SK-N-MC (cell line): ENCODE measurements around the gene TMPRSS12.

Source experiments
- DNase-seq: peaks from one replicate; pipeline ENCODE4 v3.0.0-alpha.2; 2011; ENCODE audit warnings: low read depth, low spot score
- H3K27ac ChIP-seq: fragments of 200-600 bp; sonication (generic); 2 replicates; pipeline ENCODE4 v1.5.1; 2016; ENCODE audit warnings: mixed run types
- H3K36me3 ChIP-seq: fragments of 200-600 bp; sonication (generic); 2 replicates; pipeline ENCODE4 v1.6.1; 2017; ENCODE audit warnings: antibody characterized with exemption, low read length, mixed read lengths; ENCODE audit not compliant: insufficient read depth
- H3K4me3 ChIP-seq: fragments of 200-600 bp; sonication (generic); 2 replicates; pipeline ENCODE4 v1.5.1; 2016
- H3K9ac ChIP-seq: fragments of 200-600 bp; sonication (generic); 2 replicates; pipeline ENCODE4 v1.8.0; 2017; ENCODE audit warnings: mixed run types, mixed read lengths; ENCODE audit not compliant: insufficient read length
- H3K9me3 ChIP-seq: fragments of 200-600 bp; sonication (generic); 2 replicates; pipeline ENCODE4 v1.6.1; 2017; ENCODE audit warnings: low read depth, mild to moderate bottlenecking, antibody characterized with exemption, low read length, moderate library complexity, mixed read lengths
- EZH2 ChIP-seq: fragments of 200-600 bp; sonication (generic); IDR thresholded peaks from one replicate; pipeline ENCODE4 v1.6.1; 2017; ENCODE audit warnings: antibody characterized with exemption
- FOXP2 ChIP-seq: optimal IDR thresholded peaks from 2 replicates; pipeline ENCODE3; 2011; ENCODE audit warnings: mild to moderate bottlenecking, moderate library complexity; ENCODE audit not compliant: insufficient read depth; ENCODE audit errors: extremely low read length, control extremely low read depth
- POLR2AphosphoS5 ChIP-seq: IDR thresholded peaks from 2 replicates; pipeline ENCODE4 v1.6.1; 2012; ENCODE audit warnings: mild to moderate bottlenecking, low read depth, low read length, borderline replicate concordance

TMPRSS12 gene

GRCh38 chr12:50934981-50935807 is 92.5 kb downstream of the TMPRSS12 start:
- TF ChIP-seq EZH2 (no peak), FOXP2 (no peak)
- Histone ChIP-seq H3K27ac (peak overlapping the region; percentile 72), H3K36me3 (0 out of 2 replicates have a peak, but pooled peaks cover 5% of the 10 kb centered on the region), H3K9me3 (no peaks in the 10 kb centered on the region), H3K9ac (no peak overlapping the region), H3K4me3 (no peak overlapping the region)
- no peak for DNase-seq

GRCh38 chr12:50936821-50937530 is 94.2 kb downstream of the TMPRSS12 start:
- H3K36me3 ChIP-seq: no peaks in the 10 kb centered on the region
- no peaks in the 10 kb centered on the region for H3K9me3 ChIP-seq
- H3K4me3 ChIP-seq: no peak overlapping the region
- no peak overlapping the region for H3K27ac ChIP-seq
- no peak for DNase-seq
- TF ChIP-seq FOXP2: no peak
- no peak for TF ChIP-seq EZH2
- no peak for TF ChIP-seq POLR2AphosphoS5
- no peak overlapping the region for H3K9ac ChIP-seq
